Left ventricle myocardium superior (tissue), 1 donor: ENCODE measurements around the gene MT1HL1. TPM values are rescaled to one million over a fixed set of nuclear protein-coding genes. Genes with fewer than 3 reads are reported as not detected.

Source experiments
- ATAC-seq: fragments of 200-7000 bp; cut with Tn5 transposase; one replicate; pipeline ENCODE4 v1.9.1; 2020; ENCODE audit warnings: mild to moderate bottlenecking, moderate library complexity
- DNase-seq: peaks from one replicate; pipeline ENCODE4 v3.0.0-alpha.2; 2020
- intact Hi-C: fragments of 100-400 bp; cut with micrococcal nuclease; formaldehyde crosslinking; loops from one replicate; pipeline ENCODE4 v1.11.0; 2022
- long read RNA-seq: library from polyadenylated mRNA; unstranded; transcript quantifications from one replicate; pipeline ENCODE4 v2.0.0, GENCODE V29; 2021
- total RNA-seq: library from RNA; stranded (reverse); fragmentation: NEBNext Ultra II Directional; extraction: Animal tissue kit (Norgen Biotek cat#: 25700); gene quantifications from one replicate; pipeline ENCODE4 v1.2.1, GENCODE V29; 2021
- donor health status: DM: no; HTN: yes; CAD: no; lungs with severe emphysema.

The MT1HL1 gene
- not detected for total RNA-seq
- long read RNA-seq, result 0 reads

DNA sequence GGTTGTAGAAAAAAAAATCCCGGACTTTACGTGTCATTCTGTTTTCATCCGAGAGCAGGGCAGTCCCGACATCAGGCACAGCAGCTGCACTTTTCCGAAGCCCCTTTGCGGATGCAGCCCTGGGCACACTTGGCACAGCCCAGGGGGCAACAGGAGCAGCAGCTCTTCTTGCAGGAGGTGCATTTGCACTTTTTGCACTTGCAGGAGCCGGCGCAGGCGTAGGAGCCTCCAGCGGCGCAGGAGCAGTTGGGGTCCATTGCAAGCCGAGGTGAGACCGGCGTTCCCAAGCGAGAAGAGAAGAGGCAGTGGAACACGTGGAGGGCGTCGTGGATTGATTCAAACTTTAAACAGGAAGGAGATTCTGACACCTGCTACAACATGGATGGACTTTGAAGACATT, at the start of gene MT1HL1:
Gene MT1HL1, minus strand, starts transcription at position 326 of the 400 bp plus-strand sequence. Its CDS starts 69 bp downstream, at position 257.
- ATAC-seq (no peak), DNase-seq (no peak)
- intact Hi-C loops, result no loop called here

DNA sequence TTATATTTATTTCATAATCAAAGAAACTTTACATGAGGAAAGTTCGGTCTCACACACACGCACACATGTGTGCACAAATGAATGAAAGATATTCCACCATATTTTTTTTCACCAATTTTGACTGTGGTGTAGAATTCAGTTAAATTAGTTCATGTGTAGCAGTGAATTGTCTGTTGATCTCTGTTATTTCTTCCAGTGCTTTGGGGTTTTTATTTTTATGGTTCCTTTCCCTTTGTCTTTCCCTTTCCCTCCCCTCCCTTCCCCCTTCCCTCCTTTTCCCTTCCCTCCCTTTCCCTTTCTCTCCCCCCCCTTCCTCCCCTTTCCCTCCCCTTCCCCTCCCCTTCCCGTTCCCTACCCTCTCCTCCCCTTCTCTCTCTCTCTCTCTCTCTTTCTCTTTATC, 46.7 kb upstream of the MT1HL1 start:
- ATAC-seq (no peak), DNase-seq (no peak)
- intact Hi-C loops, result no loop called here

DNA sequence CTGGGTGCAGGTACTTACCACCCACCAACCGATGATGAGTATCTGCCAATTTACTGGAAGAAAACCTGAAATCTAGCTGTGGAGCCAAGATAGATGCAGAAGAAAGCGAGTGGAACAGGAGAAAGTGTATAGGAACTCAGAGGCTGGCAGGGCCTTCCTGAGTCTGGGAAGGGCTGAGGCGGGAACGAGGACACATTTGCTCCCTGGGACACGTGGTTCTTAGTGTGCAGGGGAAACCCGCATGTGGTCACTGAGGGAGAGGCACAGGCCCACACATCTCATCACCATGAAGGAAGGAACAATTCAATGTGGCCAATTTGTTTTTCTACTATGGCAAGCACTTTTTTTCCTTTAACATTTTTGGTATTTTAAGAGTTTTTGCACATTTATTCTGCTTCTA, 45.9 kb upstream of the MT1HL1 start:
- no peak for DNase-seq
- intact Hi-C loops, result no loop called here
- peak; percentile 45 for ATAC-seq

DNA sequence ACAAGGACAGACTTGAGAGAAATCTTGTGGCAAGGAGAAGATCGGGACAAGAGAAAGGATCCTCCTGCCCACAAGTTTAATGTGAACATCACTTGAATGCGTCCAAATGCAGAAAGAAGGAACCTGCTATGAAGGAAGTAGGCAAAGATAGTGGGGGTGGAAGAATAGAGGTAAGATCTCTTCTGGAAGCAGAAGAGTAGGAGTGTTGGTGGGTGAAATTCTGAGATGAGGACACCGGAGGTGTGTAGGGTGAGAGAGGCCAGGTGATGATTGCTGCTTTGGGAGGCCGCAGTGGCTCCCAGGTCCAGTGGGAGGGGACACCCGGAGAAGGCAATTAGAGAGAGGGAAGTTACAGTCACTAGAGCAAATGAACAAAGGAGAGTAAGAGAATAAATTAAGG, 44.6 kb upstream of the MT1HL1 start:
- ATAC-seq (no peak), DNase-seq (no peak)
- intact Hi-C loops, result no loop called here

DNA sequence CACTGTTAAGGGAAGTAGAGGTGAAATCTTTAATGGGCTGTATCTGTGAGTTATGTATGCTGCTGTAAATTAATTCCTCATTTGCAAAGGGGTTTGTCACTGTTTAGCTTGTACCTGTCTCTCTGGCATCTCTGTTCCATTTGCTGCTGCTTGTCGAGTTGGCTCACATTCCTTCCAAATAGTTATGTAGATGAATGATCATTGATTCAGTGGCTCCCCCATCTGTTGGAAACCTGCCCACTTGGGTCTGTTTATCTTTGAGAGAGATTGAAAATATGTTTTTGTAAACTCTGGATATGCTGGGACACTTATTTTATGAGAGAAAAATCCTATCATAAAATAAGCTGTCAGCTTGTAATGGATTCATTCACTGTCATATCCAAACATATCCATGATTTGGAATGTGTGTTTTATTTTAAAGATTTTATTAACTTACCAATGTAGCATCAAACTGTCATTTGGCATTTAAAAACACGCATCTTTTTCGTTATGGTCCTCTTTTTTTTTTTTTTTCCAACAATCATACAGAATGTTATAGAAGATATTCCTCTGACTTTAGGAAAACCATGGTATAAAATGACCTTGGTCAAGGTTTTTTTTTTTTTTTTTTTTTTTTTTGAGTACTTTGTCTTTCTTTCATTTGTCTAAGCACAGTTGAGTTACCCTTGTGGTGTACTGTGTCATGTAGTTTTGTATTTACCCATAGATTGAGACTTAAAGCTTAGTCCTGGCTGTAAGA, 41.2 kb upstream of the MT1HL1 start:
- intact Hi-C loops, result no loop called here
- ATAC-seq, result no peak
- no peak for DNase-seq

DNA sequence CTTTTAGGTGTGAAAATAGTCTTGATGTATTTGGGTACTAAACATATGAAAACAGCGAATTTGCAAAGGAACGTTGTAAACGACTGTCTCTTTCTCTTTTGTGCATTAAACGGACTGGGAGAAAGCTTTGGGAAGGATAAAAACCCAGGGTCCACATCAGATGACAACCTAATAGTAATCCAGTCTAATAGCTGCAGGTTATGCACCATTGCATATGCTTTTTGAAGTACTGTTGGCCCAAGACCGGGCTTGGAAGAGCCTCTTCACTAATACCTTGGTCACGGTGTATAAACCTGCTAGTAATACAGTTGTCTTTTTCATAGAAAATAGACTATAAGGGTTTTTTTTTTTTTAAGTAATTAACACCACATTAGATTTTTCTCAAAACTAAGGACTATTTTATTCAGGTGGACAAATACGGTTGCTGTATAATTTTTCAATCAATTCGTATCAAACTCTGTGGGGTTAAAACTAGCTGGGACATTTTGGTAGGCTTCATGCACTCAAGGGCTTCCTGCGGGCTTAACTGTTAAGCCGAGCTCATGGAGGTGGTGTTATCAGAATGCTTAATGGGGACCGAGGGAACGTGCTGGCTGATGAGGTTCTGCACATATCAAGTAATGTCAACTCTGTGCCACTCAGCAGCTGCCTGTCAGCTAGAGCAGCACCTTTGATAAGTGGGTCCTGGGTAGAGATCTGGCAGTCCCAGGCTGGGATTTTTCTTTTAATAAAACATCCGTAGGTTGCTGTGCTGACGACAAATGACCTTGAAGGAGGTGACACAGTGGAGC, 39.8 kb upstream of the MT1HL1 start:
- ATAC-seq, result peak; percentile 77
- peak; percentile 67 for DNase-seq
- intact Hi-C loops, result no loop called here

DNA sequence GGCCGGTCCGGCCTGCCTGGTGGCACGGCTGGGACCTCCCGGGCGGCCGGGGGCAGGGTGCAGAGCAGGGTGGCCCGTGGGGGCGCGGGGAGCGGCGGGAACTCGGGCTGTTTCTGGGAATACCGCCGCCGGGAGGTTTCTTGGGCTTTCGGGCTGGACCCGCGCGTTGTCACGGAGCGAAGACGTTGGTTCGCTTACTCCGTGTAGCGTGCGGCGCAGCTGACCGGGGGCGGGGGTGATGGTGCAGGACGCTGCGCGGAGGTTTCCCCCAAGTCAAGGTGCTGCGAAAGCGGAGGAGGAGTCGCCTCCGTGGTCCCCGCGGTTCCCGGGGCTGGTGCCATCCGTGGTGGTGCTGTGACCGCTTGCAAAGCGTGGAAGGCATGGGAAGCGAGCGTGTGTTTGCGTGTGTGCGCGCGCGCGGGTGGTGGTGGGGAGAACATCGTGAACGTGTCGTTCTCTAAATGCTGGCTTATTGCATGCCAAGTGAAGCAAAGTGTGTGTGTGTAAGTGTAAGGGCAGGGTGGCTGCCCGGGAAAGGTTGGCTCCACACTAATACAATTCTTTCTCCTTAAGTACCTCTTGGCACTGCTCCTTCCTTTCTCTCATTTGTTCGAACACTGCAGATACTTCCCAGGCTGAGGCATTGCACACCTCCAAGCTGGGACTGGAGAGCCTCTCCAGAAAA, 38.8 kb upstream of the MT1HL1 start:
- DNase-seq, result peak; percentile 83
- intact Hi-C loops, result no loop called here
- ATAC-seq, result peak; percentile 60

DNA sequence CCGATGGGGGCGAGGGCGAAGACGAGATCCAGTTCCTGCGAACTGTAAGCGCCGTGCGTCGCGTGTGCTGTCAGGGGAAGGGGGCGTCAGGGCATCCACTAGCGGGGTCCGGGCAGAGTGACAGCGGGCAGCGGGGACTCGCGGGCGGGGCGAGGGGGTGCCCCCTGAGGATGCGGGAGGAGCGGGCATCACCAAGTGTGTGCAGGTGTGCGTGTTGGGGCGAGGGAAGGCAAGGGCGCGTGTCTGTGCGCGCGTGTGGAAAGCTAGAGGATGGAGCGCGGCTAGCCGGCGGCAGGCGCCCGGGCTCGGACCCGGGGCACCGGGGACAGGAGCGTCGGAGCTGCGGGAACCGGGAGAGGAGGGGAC, 38.3 kb upstream of the MT1HL1 start:
- ATAC-seq (no peak), DNase-seq (peak; percentile 33)
- intact Hi-C loops, result no loop called here

DNA sequence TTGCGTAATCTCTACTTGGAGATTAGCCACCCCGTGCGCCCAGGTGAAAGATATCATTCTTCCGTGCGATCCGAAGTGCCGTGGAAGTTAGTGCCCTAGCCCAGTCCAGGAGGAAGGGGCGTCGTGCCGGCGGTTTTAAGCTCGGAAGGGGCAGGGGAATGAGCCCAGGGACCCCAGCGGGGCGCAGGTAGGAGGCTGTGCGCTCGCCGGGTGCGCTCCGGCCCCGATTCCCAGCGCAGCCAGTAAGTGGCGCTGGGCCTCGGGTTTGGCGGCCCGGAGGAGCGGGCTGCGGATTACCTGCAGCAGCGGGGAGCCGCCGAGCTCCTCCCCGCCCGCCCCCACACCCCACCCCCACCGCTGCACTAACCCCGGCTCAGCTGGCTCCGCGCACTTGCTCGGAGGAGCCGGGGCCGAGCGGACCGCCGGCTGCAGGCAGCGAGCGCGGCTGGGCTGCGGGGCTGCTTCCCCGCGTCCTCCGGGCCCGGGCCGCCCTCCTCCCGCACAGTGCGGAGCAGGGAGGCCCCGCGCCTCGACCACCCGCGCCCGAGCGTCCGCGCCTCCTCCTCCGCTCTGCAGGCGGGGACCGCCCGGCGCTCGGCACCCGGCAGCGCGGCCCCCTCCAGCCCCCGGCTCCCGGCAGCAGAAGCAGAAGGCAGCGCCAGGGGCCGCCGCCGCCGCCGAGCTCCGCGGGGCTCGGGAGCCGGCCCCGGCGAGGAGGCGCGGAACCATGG, 37.7 kb upstream of the MT1HL1 start, which contains the start of gene RYR2:
Gene RYR2, plus strand, starts transcription at position 390 of the 731 bp plus-strand sequence. Its CDS starts 338 bp downstream, at position 728.
- ATAC-seq (peak; percentile 66), DNase-seq (peak; percentile 76)
- intact Hi-C loops, result no loop called here

DNA sequence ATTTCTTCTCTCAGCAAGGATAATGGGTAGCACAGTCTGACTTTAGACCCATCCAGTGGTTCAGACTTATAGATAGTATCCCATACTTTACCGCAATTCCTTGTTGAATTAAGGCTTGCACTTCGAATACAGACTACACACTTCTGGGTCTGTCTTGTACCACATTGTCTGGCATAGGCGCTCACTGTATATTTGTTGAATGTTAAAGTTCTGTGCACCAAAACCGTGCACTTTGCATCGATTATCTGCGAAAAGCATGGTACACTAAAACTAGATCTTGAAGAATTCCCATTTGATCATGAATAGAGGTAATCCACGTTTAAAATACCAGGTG, 37.2 kb upstream of the MT1HL1 start:
- intact Hi-C loops, result no loop called here

DNA sequence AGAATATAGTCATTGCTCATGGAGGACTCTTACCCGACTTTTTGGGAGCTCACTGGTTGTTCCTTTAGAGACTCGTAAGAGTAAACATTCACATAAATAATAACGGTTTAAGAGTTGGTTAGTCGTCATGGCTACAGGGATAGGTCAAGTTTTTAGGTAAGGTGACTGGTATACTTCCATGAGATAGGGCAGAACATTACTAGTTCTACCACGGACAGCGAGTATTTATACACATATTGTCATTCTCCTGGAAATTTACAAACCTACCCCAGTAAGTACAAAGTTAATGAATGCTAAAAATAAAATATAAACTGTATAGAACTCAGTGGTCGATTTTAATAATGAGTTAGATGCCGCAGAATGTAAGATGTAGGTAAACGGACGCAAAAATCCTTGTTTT, 36.6 kb upstream of the MT1HL1 start:
- ATAC-seq (no peak), DNase-seq (no peak)
- intact Hi-C loops, result no loop called here

More for the DNA sequence above, 37.2 kb upstream of the MT1HL1 start:
- DNase-seq (no peak), ATAC-seq (peak; percentile 7)

DNA sequence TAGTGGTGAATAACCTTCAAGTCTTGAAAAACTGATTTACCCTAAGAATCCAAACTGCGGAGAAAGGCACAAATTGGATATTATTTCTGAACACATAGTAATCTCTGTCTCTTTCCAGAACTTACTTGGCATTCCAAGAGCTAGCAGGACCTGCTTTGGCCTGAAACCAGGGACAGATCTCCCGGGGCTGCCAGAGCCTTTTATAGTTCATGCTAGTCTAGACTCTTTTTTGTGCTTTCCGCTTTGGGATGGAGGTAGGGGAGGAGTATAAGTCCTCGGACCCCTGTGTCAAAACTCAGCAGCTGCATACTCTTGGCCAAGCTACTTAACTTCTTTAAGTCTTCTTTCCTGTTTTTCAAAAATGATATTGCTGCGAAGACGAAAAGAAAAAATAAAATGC, 34.0 kb upstream of the MT1HL1 start:
- no peak for ATAC-seq
- DNase-seq, result peak; percentile 39

DNA sequence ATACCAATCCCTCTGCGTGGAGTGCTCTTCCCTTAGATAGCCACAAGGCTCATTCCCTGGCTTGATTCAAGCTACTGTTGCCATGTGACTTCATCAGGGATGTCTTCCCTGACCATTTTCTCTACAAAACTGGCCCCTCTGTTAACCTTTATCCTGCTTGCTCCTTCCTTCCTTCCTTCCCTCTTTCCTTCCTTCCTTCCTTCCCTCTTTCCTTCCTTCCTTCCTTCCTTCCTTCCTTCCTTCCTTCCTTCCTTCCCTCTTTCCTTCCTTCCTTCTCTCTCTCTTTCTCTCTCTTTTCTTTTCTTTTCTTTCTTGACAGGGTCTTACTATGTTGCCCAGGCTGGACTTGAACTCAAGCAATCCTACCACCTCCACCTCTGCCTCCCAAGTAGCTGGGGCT, 31.5 kb upstream of the MT1HL1 start:
- intact Hi-C loops, result no loop called here
- no peak for DNase-seq
- ATAC-seq, result no peak

More for the DNA sequence above, 34.0 kb upstream of the MT1HL1 start:
- intact Hi-C loops, result no loop called here

DNA sequence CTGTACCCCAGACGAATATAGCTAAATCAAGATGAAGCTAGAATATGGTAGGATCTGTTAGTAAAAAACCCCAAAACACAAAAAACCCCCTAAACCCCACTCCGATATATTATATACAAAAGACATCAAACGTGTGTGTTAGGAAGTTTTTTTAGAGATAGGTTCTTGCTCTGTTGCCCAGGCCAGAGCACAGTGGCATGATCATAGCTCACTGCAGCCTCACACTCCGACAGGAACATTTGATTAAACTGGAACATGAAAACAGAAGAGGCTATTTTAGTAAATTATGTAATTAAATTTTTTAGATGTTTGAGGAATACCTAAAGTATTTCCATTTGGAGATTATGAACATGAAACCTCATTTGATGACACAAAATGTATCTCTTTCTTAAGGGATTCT, 29.6 kb upstream of the MT1HL1 start:
- ATAC-seq, result peak; percentile 43
- DNase-seq, result no peak
- intact Hi-C loops, result no loop called here

DNA sequence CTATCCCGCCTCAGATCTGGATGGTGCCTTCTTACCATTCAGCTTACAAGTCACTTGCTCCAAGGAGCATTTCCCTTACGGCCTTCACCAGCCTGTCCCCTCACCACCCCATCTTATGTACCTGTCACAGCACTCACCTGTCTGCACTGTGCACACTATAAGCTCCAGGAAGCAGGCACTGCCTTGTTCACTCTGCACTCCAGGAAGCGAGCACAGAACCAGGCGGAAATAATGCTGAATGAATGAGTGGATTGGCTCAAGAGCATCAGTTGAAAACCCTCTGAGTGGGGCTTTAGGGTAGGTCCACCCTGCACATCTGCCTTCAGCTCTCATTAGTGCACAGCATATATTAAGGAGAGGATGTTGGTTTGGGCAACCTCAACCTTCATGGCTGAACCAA, 28.8 kb upstream of the MT1HL1 start:
- ATAC-seq (peak; percentile 4), DNase-seq (no peak)
- intact Hi-C loops, result no loop called here

DNA sequence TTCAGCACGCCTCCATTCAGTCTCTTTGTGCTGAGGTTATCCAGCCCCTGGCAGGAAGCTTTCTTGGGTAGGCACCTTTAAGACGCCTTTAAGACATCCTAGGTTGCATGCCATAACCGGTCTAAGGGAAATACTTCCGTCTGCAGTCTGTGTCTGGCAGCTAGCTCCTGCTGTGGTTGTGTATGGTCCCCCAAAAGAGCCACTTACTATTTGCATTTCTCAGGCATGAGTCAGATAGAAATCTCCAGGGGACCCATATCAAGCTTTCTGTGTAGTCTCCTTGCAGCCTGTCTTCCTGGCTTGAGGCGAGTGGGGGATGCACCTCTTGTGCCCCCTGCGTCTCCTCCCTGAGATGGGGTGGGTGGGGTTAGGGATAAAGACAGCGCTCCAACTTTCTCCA, 27.8 kb upstream of the MT1HL1 start:
- intact Hi-C loops, result no loop called here
- DNase-seq, result no peak
- peak; percentile 6 for ATAC-seq

DNA sequence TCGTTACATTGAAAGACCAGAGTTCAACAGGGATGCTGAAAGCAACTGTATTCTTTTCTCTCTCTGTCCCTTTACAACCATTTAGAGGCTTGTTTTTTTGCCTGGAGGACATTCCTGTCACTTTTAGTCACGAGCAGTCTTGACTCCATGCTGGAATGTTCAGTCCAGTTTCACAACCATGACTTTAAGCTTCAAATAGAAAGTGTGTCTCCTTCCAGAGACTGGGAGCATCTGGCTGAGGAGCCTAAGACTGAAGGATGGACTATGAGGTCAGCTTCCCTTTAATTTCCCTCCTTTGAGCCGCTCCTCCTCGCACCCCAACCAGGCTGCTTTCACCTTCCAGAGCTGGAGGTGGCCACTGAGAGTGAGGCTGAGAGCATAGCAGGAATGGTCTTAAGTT, 27.2 kb upstream of the MT1HL1 start:
- ATAC-seq (peak; percentile 81), DNase-seq (no peak)
- intact Hi-C loops, result no loop called here

DNA sequence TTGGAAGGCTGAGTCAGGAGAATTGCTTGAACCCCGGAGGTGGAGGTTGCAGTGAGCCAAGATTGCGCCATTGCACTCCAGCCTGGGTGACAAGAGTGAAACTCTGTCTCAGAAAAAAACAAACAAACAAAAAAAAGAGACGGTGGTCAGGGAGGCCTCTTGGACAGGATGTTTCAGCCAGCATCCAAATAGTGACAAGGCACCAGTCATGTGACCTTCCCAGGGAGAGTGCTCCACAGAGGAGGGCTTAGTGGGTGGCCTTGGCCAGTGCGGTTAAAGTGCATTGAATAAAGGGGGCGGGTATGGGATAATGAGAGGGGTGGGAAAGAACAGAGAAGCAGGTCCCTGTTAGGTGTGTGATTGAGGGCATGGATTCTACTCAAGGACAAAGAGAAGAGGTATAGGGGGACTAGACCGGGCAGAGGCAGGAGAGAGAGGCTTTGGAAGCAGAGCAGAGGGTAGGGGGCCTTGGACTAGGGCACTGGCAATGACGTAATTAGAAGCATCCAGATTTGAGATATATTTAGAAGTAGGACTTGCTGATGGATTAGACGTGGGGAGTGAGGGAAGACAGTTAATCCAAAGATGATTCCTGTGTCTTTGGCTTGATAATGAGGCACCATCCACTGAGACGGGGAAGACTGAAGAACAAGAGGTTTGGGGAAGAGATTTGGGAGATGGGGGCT, 25.8 kb upstream of the MT1HL1 start:
- intact Hi-C loops, result no loop called here
- DNase-seq, result no peak
- ATAC-seq, result no peak

DNA sequence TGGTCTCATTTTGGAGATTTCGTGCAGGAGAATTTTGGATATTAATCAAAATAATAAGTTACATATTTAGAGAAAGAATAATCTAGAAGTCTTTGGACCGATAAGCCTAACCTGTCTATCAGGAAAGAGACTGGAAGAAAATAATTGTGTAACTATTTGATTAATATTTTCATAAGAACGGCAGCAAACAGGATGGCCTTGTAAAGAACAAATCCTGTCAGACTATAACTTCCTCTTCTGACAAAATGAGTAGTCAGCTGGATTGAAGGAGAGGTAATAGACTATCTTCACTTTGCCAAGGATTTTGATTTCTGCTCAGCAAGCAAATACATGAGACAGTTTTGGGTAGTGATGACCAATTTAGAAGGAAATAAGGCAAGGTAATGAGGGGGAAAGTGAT, 25.0 kb upstream of the MT1HL1 start:
- ATAC-seq (no peak), DNase-seq (no peak)
- intact Hi-C loops, result no loop called here
